Right cardiac atrium (tissue), 5 donors: ENCODE data around the gene TNFSF8. TPM values are rescaled to one million over a fixed set of nuclear protein-coding genes. Genes with fewer than 3 reads are reported as not detected.

ENCODE experiments used
- ATAC-seq, 2 donors: fragments of 200-7000 bp; cut with Tn5 transposase; one replicate each; pipeline versions ENCODE4 v1.8.0 to v1.9.1; 2020; ENCODE audit warnings: moderate library complexity in 2 of 2, mild to moderate bottlenecking in 1 of 2
- DNase-seq, 3 donors: peaks; one replicate each; pipeline ENCODE4 v3.0.0-alpha.2; 2020
- H3K27ac ChIP-seq: one replicate; pipeline ENCODE4 v1.5.1; 2013; ENCODE audit warnings: mild to moderate bottlenecking, low read length, control low read depth, moderate library complexity
- H3K27me3 ChIP-seq: one replicate; pipeline ENCODE4 v1.6.1; 2013; ENCODE audit not compliant: control insufficient read depth, insufficient read depth
- H3K4me1 ChIP-seq: one replicate; pipeline ENCODE4 v1.6.1; 2013; ENCODE audit warnings: low read length; ENCODE audit not compliant: control insufficient read depth, insufficient read depth
- H3K4me3 ChIP-seq: one replicate; pipeline ENCODE4 v1.5.1; 2013; ENCODE audit warnings: low read length, control low read depth
- H3K9me3 ChIP-seq: one replicate; pipeline ENCODE4 v1.6.1; 2013; ENCODE audit warnings: low read length; ENCODE audit not compliant: control insufficient read depth
- WGBS: extraction: QIAGEN DNeasy Blood & Tissue Kit; methylation state at CpG from one replicate; pipeline ENCODE4 v1.1.7; 2013; 5-methylcytosine and 5-hydroxymethylcytosine counted together
- intact Hi-C, 4 donors: fragments of 100-400 bp; cut with DNase I; formaldehyde crosslinking; loops; one replicate each; pipeline versions ENCODE4 v1.11.0 to v1.14.0; 2022 to 2023
- polyA plus RNA-seq: library from polyadenylated mRNA; stranded (reverse); fragments of 200-250 nt; gene quantifications from one replicate; pipeline ENCODE4 v1.2.3, GENCODE V29; 2013
- total RNA-seq, 4 donors: library from RNA; stranded (reverse); fragmentation: NEBNext Ultra II Directional; extraction: Animal tissue kit (Norgen Biotek cat#: 25700); gene quantifications; one replicate each; pipeline ENCODE4 v1.2.1, GENCODE V29; 2021
- donor health status: healthy with polysubstance abuse.
- donor health status: DM: no; HTN: yes; CAD: no.
- donor health status: DM: no; HTN: no; CAD: no.
- donor health status: DM: no; HTN: yes; CAD: no; lungs with severe emphysema.
- donor health status: DM: yes; HTN: yes; CAD: no.

TNFSF8 gene
- total and polyA plus RNA-seq, 5 donors: 0.18 to 1.0 (median 0.86) TPM

- 56% methylated on average over 7 of the region's 7 CpGs for WGBS
- H3K4me3 ChIP-seq: no peak overlapping the region
- H3K9me3 ChIP-seq: no peaks in the 10 kb centered on the region
- H3K27ac ChIP-seq: no peak overlapping the region
- H3K4me1 ChIP-seq: no peaks in the 10 kb centered on the region
- DNase-seq (no peak), ATAC-seq (no peak)
- intact Hi-C loops: loop anchor here in 3 of 4 donors (5.0 to 10.0 kb wide), 3 partner anchors 96 to 502 kb away; no protein-coding TSS in a partner anchor
- no peaks in the 10 kb centered on the region for H3K27me3 ChIP-seq
Measured at GRCh38 chr9:114916481-114916880, 13.9 kb downstream of the TNFSF8 start.

GRCh38 chr9:114914139-114914538 lies 16.3 kb downstream of the TNFSF8 start:
- intact Hi-C loops: loop anchor here in 2 of 4 donors (10.0 kb wide), 2 partner anchors 101 to 499 kb away; no protein-coding TSS in a partner anchor
- no peaks in the 10 kb centered on the region for H3K27me3 ChIP-seq
- no peaks in the 10 kb centered on the region for H3K9me3 ChIP-seq
- ATAC-seq (no peak), DNase-seq (no peak)
- no peak overlapping the region for H3K4me3 ChIP-seq
- no peak overlapping the region for H3K27ac ChIP-seq
- WGBS: 73% methylated on average over 1 of the region's 1 CpG
- H3K4me1 ChIP-seq: no peaks in the 10 kb centered on the region

GRCh38 chr9:114913656-114914055 lies 16.7 kb downstream of the TNFSF8 start:
- Histone ChIP-seq H3K4me3 (no peak overlapping the region), H3K4me1 (no peaks in the 10 kb centered on the region), H3K27me3 (no peaks in the 10 kb centered on the region), H3K27ac (no peak overlapping the region), H3K9me3 (no peaks in the 10 kb centered on the region)
- intact Hi-C loops: loop anchor here in 2 of 4 donors (10.0 kb wide), 2 partner anchors 101 to 499 kb away; no protein-coding TSS in a partner anchor
- ATAC-seq (no peak), DNase-seq (no peak)
- WGBS: 76% methylated on average over 4 of the region's 4 CpGs

GRCh38 chr9:114913217-114913616 lies 17.2 kb downstream of the TNFSF8 start:
- Histone ChIP-seq H3K4me3 (no peak overlapping the region), H3K27me3 (no peaks in the 10 kb centered on the region), H3K27ac (no peak overlapping the region), H3K4me1 (no peaks in the 10 kb centered on the region), H3K9me3 (no peaks in the 10 kb centered on the region)
- DNase-seq: no peak
- ATAC-seq: no peak
- WGBS: 85% methylated on average over 5 of the region's 5 CpGs
- intact Hi-C loops: loop anchor here in 2 of 4 donors (10.0 kb wide), 2 partner anchors 102 to 498 kb away; no protein-coding TSS in a partner anchor

- Histone ChIP-seq H3K27ac (no peak overlapping the region), H3K4me1 (no peaks in the 10 kb centered on the region), H3K9me3 (no peaks in the 10 kb centered on the region), H3K4me3 (no peak overlapping the region), H3K27me3 (no peaks in the 10 kb centered on the region)
- intact Hi-C loops: loop anchor here in 3 of 4 donors (2.0 to 10.0 kb wide), 3 partner anchors 104 to 496 kb away; no protein-coding TSS in a partner anchor
- 65% methylated on average over 2 of the region's 2 CpGs for WGBS
- DNase-seq (no peak), ATAC-seq (peak; percentile 62 to 77)
Measured at GRCh38 chr9:114911167-114911821, 19.1 kb downstream of the TNFSF8 start.

- DNase-seq: no peak
- no peaks in the 10 kb centered on the region for H3K4me1 ChIP-seq
- no peaks in the 10 kb centered on the region for H3K27me3 ChIP-seq
- WGBS: 92% methylated on average over 4 of the region's 4 CpGs
- no peak overlapping the region for H3K4me3 ChIP-seq
- no peak overlapping the region for H3K27ac ChIP-seq
- intact Hi-C loops: loop anchor here in 3 of 4 donors (2.0 to 10.0 kb wide), 3 partner anchors 104 to 496 kb away; no protein-coding TSS in a partner anchor
- ATAC-seq: no peak
- no peaks in the 10 kb centered on the region for H3K9me3 ChIP-seq
Measured at GRCh38 chr9:114910541-114910940, 19.9 kb downstream of the TNFSF8 start.

GRCh38 chr9:114909661-114910060 lies 20.7 kb downstream of the TNFSF8 start:
- no peak overlapping the region for H3K4me3 ChIP-seq
- no peaks in the 10 kb centered on the region for H3K9me3 ChIP-seq
- H3K4me1 ChIP-seq: no peaks in the 10 kb centered on the region
- intact Hi-C loops: loop anchor here (2.0 to 10.0 kb wide), 5 partner anchors 105 to 495 kb away; no protein-coding TSS in a partner anchor
- WGBS: 98% methylated on average over 1 of the region's 1 CpG
- H3K27ac ChIP-seq: no peak overlapping the region
- H3K27me3 ChIP-seq: no peaks in the 10 kb centered on the region
- no peak for DNase-seq
- ATAC-seq: no peak

GRCh38 chr9:114908805-114909448 lies 21.5 kb downstream of the TNFSF8 start:
- no peak overlapping the region for H3K27ac ChIP-seq
- intact Hi-C loops: loop anchor here in 3 of 4 donors (5.0 kb wide), 2 partner anchors 162 to 172 kb away; no protein-coding TSS in a partner anchor
- ATAC-seq: no peak
- H3K4me1 ChIP-seq: no peaks in the 10 kb centered on the region
- no peaks in the 10 kb centered on the region for H3K9me3 ChIP-seq
- H3K27me3 ChIP-seq: no peaks in the 10 kb centered on the region
- DNase-seq: no peak
- 62% methylated on average over 6 of the region's 6 CpGs for WGBS
- no peak overlapping the region for H3K4me3 ChIP-seq

- ATAC-seq (no peak), DNase-seq (no peak)
- intact Hi-C loops: loop anchor here in 3 of 4 donors (5.0 kb wide), 2 partner anchors 161 to 171 kb away; no protein-coding TSS in a partner anchor
- Histone ChIP-seq H3K27ac (no peak overlapping the region), H3K4me1 (no peaks in the 10 kb centered on the region), H3K4me3 (no peak overlapping the region), H3K9me3 (no peaks in the 10 kb centered on the region), H3K27me3 (no peaks in the 10 kb centered on the region)
- 69% methylated on average over 3 of the region's 3 CpGs for WGBS
Measured at GRCh38 chr9:114908104-114908622, 22.2 kb downstream of the TNFSF8 start.

- peak; percentile 11 to 61 for ATAC-seq
- H3K27me3 ChIP-seq: no peaks in the 10 kb centered on the region
- intact Hi-C loops: loop anchor here in 3 of 4 donors (5.0 kb wide), 2 partner anchors 160 to 170 kb away; no protein-coding TSS in a partner anchor
Measured at GRCh38 chr9:114906922-114907571, 23.3 kb downstream of the TNFSF8 start.

More at GRCh38 chr9:114906922-114907571, 23.3 kb downstream of the TNFSF8 start:
- no peak for DNase-seq
- H3K9me3 ChIP-seq: no peaks in the 10 kb centered on the region
- H3K4me1 ChIP-seq: no peaks in the 10 kb centered on the region
- no peak overlapping the region for H3K4me3 ChIP-seq
- 52% methylated on average over 7 of the region's 7 CpGs for WGBS
- no peak overlapping the region for H3K27ac ChIP-seq
